Limb (tissue), 2 donors: ENCODE data around the gene RAB25.
A peak's percentile ranks its signal among the peaks of the same experiment; 100 is the strongest.
"Not testable (repeated sequence)": the region's sequence is repeated elsewhere in the genome, so short reads cannot be mapped to it uniquely, and the experiment has no call there.

ENCODE experiments used
- DNase-seq, 2 donors: peaks; one replicate each; pipeline ENCODE4 v3.0.0-alpha.2; 2016; ENCODE audit errors: extremely low spot score in 2 of 2

Gene RAB25

DNA sequence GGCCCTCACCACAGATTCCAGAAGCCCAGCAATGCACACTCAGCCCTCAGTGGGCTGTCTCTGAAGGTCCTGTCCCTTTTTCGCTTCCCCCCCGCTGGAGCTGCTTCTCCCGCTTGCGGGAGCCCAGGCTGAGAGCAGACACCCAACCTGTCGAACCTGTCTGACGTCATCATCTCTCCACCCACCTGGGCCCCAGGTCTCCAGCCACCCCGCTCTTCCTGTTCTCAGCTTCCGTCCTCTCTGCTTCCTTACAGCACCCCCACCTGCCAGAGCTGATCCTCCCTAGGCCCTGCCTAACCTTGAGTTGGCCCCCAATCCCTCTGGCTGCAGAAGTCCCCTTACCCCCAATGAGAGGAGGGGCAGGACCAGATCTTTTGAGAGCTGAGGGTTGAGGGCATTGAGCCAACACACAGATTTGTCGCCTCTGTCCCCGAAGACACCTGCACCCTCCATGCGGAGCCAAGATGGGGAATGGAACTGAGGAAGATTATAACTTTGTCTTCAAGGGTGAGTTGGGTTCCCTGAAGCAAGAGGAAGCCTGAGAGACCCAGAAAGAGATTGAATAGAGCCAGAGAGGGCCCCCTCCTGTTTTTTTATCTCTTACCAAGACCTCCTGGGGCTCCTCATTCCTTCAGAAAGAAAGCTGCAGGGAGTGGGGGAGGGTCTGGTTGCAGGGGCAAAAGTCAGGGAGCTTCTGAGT lies at the start of gene RAB25:
Gene RAB25, plus strand, starts transcription at position 224 of the 700 bp plus-strand sequence. Its CDS starts 241 bp downstream, at position 465.
- no peak for DNase-seq

DNA sequence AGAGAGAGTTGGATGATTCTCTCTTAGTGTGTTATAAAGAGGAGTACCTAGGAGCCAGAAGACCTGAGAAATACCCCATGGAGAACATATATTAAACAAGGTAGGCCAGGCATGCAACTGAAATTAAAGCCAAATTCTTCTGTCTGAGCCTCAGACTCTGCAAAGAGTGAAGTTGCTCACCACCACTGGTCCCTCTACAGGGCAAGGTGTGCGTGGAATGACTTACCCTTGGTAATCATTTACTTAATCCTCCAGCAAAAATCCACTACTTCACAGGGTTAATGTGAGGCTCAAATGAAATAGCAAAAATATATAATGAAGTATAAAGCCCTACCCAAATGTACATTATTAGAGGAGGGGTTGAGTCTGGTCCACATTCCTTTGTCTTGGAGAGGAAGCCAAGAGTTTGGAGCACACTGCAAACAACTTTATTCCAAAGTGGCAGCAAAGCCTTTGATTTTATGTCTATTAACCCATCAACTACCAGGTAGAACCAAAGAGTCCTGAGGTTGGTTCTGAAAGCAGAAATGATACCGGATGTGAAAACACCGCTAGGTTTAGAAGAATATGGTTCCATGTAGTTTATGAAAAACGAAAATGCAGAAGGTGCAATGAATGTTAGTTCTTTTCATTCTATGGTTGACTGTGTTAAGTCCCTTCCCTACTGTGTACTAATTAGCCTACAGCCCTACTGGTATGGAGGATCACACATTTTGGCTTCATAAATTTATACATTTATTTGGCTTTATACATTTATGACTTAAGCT lies 48.7 kb upstream of the RAB25 start:
- DNase-seq: no peak

DNA sequence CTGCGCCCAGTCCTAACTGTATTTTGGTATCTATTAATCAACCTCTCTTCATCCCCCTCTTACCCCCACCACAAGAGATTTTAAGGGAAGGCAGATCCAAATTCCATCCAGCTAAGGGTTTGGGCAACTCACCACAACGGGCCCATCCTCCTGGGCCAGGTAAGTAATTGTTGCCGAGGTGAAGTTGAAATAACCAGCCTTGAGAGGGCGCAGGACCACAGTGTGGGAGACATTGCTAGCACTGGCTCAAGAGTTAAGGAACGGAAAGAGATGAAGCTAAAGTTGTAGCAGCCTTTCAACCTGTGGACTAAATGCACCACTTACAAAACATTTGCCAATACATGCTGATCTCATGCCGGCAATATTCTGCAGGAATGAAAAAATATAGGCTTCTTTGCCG lies 46.1 kb upstream of the RAB25 start:
- no peak for DNase-seq

DNA sequence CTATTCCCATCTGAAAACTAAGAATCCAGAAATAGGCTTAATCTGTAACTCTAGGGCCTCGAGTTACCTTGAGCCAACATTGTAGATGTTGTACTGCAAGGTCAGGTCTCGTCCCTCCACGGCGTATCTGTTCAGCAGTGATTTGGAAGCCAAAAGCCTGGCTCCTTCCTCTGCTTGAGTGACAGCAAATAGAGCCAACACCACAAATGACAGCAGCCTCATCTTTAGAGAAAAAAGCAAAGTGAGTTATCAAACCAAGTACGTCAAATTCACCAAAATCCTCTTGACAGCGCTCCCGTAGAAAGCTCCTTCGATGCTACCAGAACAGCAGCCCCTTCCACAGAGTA lies 41.0 kb upstream of the RAB25 start:
- DNase-seq: no peak

DNA sequence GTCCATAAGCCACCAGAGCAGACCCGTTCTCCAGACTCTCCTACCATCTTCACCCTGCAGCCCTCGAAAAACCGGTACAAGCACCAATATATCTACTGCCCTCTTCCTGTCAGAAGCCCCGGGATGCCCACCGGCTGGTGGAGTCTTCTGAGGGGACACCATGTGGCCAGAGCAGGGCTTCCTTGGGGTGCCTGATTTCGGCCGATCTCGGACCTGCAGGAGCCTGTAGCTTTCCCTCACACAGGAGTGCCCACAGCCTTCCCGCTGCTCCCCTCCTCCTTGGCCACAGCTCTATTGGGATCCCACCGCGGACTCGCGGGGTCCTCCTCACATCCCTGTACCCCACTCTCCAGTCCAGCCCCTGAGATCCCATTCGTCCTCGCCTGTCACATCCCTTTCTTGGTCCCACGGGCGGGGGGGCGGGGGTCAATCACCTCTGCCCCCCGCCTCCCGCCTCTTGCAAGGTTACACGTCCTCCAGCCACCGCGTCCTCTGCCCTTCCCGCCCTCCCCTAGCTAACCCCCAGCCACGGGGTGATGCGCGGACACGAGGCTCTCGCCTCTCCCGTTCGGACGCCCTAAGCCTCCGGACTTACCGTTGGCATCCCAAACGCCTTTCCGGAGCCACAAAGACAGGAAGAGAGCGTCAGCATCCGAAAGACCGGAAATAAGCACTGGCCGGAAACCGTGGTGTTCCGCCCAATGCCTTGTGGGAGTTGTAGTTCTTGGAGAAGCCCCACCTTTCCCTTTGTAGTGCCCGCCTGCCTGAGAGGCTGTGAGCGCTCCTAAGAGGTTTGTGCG lies 40.5 kb upstream of the RAB25 start, which contains the start of gene SSR2:
Gene SSR2, minus strand, starts transcription at position 659 of the 800 bp plus-strand sequence. CDS start 784 bp downstream, outside the sequence.
- DNase-seq: peak; percentile 89 to 93

DNA sequence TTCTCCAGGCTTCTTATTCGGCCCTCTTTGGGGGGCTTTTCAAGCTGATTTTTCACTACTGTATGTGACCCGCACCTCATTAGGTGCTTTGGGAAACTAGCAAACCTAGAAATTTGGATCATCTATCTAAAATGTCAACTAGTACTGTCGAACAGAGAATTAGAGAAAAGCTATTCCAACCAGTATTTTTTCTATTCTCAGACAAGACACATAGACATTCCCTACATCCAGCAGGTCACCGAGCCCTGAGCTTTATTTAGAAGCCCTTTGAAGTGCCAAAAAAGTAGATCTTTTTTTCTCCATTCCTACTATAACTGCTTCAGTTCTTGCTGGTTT lies 39.9 kb upstream of the RAB25 start:
- no peak for DNase-seq

DNA sequence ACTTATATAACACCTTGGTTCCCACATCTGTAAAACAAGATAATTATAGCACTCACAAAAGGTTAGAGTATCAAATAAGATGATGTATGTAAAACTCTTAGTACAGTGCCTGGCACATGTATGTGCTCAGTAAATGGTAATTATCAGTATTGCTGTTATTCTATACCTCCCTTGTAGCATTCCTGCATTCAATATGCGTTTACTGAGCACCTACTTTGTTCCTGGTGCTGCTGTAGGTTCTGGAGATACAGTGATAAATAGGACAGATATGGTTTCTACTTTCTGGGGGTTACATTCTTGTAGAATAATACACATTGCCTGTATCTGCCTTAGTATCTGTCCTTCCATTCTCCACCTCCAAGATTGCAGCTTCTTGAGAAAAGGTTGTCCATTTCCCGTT lies 39.0 kb upstream of the RAB25 start:
- DNase-seq: no peak

DNA sequence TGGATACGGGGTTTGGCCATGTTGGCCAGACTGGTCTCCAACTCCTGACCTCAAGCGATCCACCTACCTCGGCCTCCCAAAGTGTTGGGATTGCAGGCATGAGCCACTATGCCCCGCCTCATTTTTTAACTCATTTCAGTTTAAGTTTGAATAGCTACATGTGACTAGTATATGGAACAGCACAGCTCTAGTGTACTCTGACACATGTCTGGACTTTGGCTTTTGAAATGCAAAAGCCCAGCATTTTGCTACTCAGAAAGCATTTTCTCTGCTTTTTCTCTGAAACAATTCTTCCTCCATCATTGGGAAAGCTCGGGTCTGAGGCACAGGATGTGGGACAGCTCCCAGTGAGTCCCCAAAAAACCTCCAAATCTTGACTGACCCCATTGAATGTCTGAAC lies 36.2 kb upstream of the RAB25 start:
- no peak for DNase-seq

DNA sequence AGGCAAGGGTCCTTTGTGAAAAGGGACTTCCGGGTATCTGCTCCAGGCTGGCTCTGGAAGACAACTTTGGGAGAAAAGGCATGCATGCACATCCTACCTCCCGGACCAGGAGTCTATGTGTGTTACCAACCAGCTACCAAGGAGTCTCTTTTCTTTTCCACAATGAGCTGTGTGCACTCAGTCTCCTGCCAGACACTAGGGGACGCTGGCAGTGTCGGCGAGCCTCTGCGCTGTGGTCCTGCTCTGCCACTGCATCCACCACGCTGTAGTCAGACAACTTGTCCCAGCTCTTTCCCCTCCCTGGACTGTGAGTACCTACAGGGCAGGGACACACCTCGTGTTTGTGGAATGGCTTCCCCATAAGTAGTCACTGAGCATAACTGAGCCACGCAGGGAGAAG lies 35.1 kb upstream of the RAB25 start:
- no peak for DNase-seq

DNA sequence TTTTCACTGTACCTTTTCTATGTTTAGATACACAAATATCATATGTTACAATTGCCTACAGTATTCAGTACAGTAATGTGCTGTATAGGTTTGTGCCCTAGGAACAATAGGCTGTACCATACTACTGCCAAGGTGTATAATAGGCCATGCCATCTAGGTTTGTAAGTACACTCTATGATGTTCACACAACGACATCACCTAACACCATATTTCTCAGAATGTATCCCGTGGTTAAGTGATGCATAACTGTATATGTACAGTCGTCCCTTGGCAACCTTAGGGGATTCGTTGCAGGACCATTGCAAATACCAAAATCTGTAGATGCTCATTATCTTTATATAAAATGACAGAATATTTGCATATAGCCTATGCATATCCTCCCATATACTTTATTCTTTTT lies 34.4 kb upstream of the RAB25 start:
- DNase-seq: no peak

DNA sequence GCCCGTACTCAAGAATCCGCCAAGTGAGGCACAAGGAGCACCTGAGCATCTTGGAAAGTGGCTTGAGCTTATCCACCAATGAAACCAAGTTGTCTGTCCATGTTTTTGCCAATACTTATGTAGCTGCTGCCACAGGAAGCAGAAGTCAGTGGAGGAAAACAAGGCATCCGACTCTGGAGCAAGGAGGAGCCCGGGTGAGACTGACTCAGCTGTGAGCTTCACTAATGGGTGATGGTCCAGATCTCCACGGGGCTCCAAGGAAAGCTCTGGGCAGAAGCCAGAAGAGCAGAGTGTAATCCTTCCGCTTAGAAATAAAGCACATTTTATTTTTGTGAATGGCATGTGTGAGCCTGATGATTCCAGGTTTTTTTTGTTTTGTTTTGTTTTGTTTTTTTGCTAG lies 27.9 kb upstream of the RAB25 start:
- DNase-seq: no peak

DNA sequence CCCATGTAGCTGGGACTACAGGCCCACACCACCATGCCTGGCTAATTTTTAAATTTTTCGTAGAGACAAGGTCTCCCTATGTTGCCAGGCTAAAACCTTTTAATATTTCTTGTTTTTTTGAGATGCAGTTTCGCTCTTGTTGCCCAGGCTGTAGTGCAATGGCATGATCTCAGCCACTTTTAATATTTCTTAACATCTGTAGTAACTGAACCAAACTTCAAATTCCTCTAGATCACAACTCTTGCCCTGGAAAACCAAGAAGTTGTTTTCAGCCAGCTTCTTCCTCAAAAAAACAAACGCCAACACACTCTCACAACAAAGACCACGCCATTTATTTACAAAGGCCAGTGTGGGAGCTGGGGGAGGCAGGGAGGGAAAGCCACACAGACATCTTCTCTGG lies 26.0 kb upstream of the RAB25 start:
- not testable (repeated sequence) for DNase-seq

DNA sequence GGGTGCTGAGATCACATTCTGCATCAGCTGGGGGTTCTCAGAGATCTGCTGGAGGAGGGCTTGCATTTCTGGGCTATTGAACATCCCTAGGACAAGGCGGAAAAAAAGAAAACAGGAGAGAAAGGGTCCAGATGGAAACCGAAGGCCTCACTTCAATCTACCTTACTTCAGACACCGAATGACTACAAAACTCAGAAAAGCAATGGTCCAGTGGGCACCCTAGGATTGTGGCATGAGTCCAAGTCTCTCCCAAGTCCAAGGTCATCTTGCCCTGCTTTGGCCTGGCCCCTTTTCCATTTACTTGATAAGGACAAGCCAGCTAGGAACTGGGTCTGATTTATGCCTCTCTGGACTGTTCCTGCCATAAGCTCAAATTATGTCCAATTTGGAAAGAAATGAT lies 18.1 kb upstream of the RAB25 start:
- DNase-seq: no peak

DNA sequence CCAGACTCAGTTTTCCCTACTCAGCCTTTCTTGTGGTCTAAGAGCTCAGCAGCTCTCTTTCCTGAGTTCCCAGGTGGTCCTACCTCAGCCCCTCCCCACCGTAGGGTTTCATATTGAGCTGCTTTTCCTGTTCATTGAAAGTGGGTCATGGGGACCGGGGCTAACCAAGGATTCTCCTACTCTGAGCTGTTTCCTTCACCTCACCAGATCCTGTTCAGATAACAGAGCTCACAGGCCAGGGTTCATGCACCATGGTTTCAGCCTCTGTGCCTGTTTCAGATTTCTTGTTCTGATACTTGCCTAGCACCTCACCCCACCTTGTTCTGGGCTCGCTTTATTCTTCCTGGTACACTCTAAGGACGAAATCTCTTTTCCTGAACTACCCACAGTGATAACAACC lies 15.9 kb upstream of the RAB25 start:
- DNase-seq: no peak

DNA sequence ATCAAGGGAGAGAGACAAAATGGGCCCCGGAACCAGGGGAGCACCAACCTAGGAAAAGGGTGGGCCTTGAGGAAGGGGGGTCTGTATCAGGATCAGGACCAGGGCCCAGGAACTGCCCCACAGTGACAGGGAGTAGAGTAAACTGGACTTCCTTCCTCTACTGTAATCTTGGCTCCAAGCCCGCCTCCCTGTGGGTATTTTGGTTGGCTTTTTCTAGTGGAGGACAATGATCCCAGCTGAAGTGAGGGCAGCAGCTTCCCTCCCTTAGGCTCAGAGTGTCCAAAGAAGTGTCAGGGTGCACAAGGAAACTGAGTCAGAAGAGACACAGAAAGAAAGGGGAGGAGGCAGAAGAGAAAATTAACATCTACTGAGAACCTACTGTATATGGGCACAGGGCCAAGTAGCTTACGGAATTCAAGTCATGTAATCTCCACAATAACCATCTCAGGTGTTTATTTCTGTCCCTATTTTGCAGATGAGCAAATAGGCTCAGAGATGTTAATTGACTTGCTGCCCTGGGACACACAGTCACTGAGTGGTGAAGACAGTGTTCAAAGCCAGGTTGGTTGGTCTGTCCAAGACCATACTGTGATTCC lies 12.2 kb upstream of the RAB25 start:
- DNase-seq: no peak

DNA sequence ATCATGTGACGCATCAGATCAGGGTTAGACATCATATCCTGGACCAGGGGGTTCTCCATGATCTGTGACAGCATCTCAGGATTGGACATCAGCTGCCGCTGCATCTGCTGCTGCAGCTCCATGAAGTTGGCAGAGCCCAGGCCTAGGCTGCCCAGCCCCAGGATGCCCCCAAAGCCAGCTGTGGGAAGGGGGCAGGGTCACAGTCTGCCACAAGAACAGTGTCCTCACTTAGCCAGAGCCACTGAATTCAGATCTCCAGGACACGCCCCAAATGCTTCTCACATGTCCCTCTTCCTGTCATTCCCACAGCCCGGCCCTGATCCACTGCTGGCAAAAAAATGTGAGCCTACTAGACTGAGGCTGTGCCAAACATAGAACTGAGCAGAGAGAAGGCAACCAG lies 10.6 kb upstream of the RAB25 start:
- no peak for DNase-seq

DNA sequence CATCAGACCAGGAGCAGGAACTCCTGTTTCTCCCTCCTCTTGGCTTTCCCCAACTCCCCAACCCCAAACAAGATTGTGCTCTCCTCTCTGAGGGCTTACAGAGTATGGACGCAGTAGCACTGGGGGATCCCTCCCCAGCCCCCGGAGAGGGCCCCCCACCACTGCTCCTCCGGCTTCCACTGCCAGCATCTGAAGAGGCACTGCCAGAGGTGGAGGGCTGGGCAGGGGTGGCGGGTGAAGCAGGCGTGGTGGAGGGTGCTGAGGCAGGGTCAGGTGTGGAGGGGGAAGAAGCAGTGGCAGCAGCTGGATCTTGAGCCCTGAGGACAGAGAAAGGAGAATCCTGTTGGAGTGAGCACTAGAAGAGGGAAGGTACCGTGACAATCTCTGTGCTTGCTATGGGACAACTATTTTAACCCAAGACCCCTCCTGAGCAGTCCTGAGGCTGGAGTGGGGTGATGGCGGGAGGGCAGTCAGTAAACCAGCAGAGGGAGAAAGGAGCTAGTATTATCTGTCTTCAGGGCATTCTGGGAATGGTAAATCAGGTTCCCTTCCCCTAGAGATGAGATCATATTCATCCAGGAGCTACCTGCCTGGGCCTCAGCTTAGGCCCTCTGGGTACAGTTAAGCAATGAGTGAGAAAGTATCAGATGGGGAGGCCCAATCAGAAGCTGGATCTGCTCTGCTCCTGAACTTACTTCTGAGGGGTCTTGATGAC lies 9.8 kb upstream of the RAB25 start:
- DNase-seq: no peak

DNA sequence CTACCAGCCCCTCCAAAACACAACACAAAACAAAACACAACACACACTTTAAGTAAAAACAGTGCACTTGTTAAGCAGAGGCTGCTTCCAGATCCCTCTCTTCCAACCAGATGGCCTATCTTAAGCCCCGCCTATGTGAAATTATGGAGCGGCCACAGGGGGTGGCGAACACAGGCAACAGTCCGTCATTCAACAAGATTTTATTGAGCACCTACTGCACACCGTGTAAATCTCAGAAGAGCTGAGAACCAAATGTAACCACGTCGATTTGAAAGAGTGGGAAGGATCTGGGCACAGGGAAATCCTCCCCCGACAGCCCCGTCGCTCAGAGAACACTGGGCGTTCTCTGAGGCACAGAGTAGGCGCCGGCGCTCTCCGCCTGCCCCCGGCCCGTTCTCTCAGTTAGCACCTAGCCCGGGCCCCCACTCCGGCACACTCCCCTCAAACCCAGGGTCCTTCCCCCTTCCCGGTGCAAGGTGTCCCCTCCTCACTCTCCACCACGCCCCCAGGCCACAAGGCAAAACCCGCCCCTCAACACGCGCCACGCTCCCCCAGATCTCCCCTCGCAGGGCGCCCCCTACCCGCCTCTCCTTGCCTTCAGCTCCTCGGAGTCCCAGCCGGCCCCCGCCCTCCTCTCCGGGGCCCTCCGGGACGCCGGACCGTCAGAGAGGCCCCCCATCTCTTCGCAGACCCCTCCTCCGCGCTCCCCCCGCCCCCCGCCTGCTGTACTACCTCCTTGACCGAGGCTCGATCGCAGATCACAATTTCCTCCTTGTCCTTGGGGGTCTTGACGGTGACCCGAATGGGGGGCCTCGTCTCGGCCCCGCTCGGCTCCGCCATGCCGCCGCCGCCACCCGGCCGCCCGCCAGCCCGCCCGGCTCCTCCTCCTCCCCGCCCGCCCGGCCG lies 7.8 kb upstream of the RAB25 start:
- peak; percentile 66 to 89 for DNase-seq

DNA sequence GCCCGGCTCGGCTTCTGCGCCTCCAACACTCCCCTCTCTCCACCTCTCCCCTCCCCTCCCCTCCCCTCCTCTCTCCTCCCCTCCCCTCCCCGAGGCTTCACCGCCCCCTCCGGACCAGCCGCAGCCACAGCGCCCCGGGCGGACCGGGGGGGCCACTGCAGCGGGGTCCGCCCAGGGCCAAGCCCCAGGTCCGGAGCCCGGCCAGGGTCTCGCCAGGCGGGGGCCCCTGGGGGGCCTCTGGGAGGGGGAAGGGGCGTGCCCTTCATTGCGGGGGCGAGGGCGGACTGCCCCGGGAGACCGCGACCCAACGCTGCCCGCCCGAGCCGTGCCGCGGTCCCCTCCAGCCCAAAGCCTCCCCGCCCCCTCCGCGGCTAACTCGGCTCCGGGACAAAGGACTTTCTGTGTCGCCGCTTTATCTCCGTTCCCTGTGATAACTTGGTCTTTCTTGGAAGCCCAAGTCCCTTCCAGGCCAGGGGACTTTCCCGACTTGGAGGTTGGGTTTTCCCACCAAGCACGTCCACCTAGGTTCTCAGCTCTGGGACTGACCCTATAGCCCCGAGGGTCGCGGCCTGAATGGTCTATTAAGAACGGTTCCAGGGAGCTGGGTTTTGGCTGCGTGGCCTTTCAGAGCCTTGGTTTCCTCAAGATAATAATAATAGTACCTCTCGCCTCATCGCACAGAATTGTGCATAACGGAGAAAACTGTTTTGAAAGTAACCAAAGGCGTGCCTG lies 7.0 kb upstream of the RAB25 start, which contains the start of gene UBQLN4:
Gene UBQLN4, minus strand, starts transcription at position 31 of the 732 bp plus-strand sequence. CDS start 97 bp downstream, outside the sequence.
- DNase-seq: peak; percentile 84 to 95
